ENCODE results near the gene ISY1.

- TF ChIP-seq POLR2AphosphoS5 (IDR thresholded peaks at IDR 0.05; ENCODE audit: low read depth, low read length) (no peak), REST (IDR thresholded peaks at IDR 0.05; ENCODE audit: insufficient read depth in 1 of 2, low read depth in 2 of 2, low read length in 2 of 2) (no peak), TAF1 (IDR thresholded peaks at IDR 0.05; ENCODE audit: borderline replicate concordance, insufficient read depth, low read length) (no peak)
These were observed 39.0 kb downstream of the ISY1 start, which contains the start of gene RAB43 for GRCh38 chr3:129121792-129122411.
